ENCODE results near the gene MRPS21.
"Not testable (repeated sequence)": the region's sequence is repeated elsewhere in the genome, so short reads cannot be mapped to it uniquely, and the experiment has no call there.

The MRPS21 gene

GRCh38 chr1:150302338-150302737, 8.7 kb downstream of the MRPS21 start:
- TF ChIP-seq GATA1 (IDR thresholded peaks at IDR 0.05; ENCODE audit: low read depth, low read length) (no peak), POLR2A (IDR thresholded peaks at IDR 0.05; ENCODE audit: low read length) (no peak)
- DNase-seq, result no peak

- no peak for DNase-seq
- TF ChIP-seq POLR2A (IDR thresholded peaks at IDR 0.05; ENCODE audit: low read length), result no peak
- no peak for TF ChIP-seq GATA1 (IDR thresholded peaks at IDR 0.05; ENCODE audit: low read depth, low read length)
Observed at GRCh38 chr1:150302902-150303301, 9.2 kb downstream of the MRPS21 start.

GRCh38 chr1:150308585-150308984, 14.9 kb downstream of the MRPS21 start:
- DNase-seq, result not testable (repeated sequence)
- peak; percentile 4 for TF ChIP-seq POLR2A (IDR thresholded peaks at IDR 0.05; ENCODE audit: low read length)

- DNase-seq, result no peak
- TF ChIP-seq POLR2A (IDR thresholded peaks at IDR 0.05; ENCODE audit: low read length) (peak; percentile 7), GATA1 (IDR thresholded peaks at IDR 0.05; ENCODE audit: low read depth, low read length) (no peak)
Observed at GRCh38 chr1:150309758-150310508, 16.3 kb downstream of the MRPS21 start.

- TF ChIP-seq GATA1 (IDR thresholded peaks at IDR 0.05; ENCODE audit: low read depth, low read length) (no peak), POLR2A (IDR thresholded peaks at IDR 0.05; ENCODE audit: low read length) (no peak)
- DNase-seq, result no peak
Observed at GRCh38 chr1:150311762-150312161, 18.1 kb downstream of the MRPS21 start.

GRCh38 chr1:150314691-150315090, 21.0 kb downstream of the MRPS21 start:
- DNase-seq, result not testable (repeated sequence)

- no peak for TF ChIP-seq POLR2A (IDR thresholded peaks at IDR 0.05; ENCODE audit: low read length)
- no peak for TF ChIP-seq GATA1 (IDR thresholded peaks at IDR 0.05; ENCODE audit: low read depth, low read length)
- DNase-seq, result peak in 1 of 2 experiments; percentile 21
Observed at GRCh38 chr1:150320667-150320978, 27.0 kb downstream of the MRPS21 start.

- TF ChIP-seq POLR2A (IDR thresholded peaks at IDR 0.05; ENCODE audit: low read length), result no peak
- TF ChIP-seq GATA1 (IDR thresholded peaks at IDR 0.05; ENCODE audit: low read depth, low read length), result no peak
- DNase-seq, result peak; percentile 57 to 68
Observed at GRCh38 chr1:150321826-150322166, 28.1 kb downstream of the MRPS21 start.

GRCh38 chr1:150322310-150322709, 28.6 kb downstream of the MRPS21 start:
- peak; percentile 48 to 70 for DNase-seq
- TF ChIP-seq POLR2A (IDR thresholded peaks at IDR 0.05; ENCODE audit: low read length) (no peak), GATA1 (IDR thresholded peaks at IDR 0.05; ENCODE audit: low read depth, low read length) (no peak)

GRCh38 chr1:150332651-150333290, 39.1 kb downstream of the MRPS21 start:
- DNase-seq, result no peak
- TF ChIP-seq GATA1 (IDR thresholded peaks at IDR 0.05; ENCODE audit: low read depth, low read length) (no peak), POLR2A (IDR thresholded peaks at IDR 0.05; ENCODE audit: low read length) (no peak)

GRCh38 chr1:150346316-150346715, 52.7 kb downstream of the MRPS21 start:
- DNase-seq, result no peak
- no peak for TF ChIP-seq POLR2A (IDR thresholded peaks at IDR 0.05; ENCODE audit: low read length)
- no peak for TF ChIP-seq GATA1 (IDR thresholded peaks at IDR 0.05; ENCODE audit: low read depth, low read length)

- no peak for TF ChIP-seq POLR2A (IDR thresholded peaks at IDR 0.05; ENCODE audit: low read length)
- TF ChIP-seq GATA1 (IDR thresholded peaks at IDR 0.05; ENCODE audit: low read depth, low read length), result no peak
- no peak for DNase-seq
Observed at GRCh38 chr1:150352866-150353265, 59.2 kb downstream of the MRPS21 start.

Measured in erythroblast (primary cell).